ENCODE data around the gene TAGLN.
A peak's percentile ranks its signal among the peaks of the same experiment; 100 is the strongest.

Gene TAGLN

GRCh38 chr11:117217141-117218084, 18.2 kb downstream of the TAGLN start:
- no peak for DNase-seq

- DNase-seq: no peak
Measured at GRCh38 chr11:117218133-117218915, 19.2 kb downstream of the TAGLN start.

- no peak for DNase-seq
Measured at GRCh38 chr11:117219001-117219400, 19.8 kb downstream of the TAGLN start.

GRCh38 chr11:117219455-117219854, 20.3 kb downstream of the TAGLN start:
- DNase-seq: no peak

- no peak for DNase-seq
Measured at GRCh38 chr11:117219995-117220394, 20.8 kb downstream of the TAGLN start.

GRCh38 chr11:117220568-117220967, 21.4 kb downstream of the TAGLN start:
- no peak for DNase-seq

- no peak for DNase-seq
Measured at GRCh38 chr11:117220999-117221774, 22.0 kb downstream of the TAGLN start.

GRCh38 chr11:117221775-117222517, 22.8 kb downstream of the TAGLN start:
- DNase-seq: peak; percentile 6 to 61

- no peak for DNase-seq
Measured at GRCh38 chr11:117222991-117223740, 24.0 kb downstream of the TAGLN start.

GRCh38 chr11:117223741-117224689, 24.8 kb downstream of the TAGLN start:
- no peak for DNase-seq

- no peak for DNase-seq
Measured at GRCh38 chr11:117225553-117226170, 26.5 kb downstream of the TAGLN start.

- DNase-seq: peak; percentile 35 to 72
Measured at GRCh38 chr11:117226388-117227385, 27.5 kb downstream of the TAGLN start.

GRCh38 chr11:117228091-117228490, 28.9 kb downstream of the TAGLN start:
- DNase-seq: no peak

GRCh38 chr11:117229411-117229810, 30.2 kb downstream of the TAGLN start:
- no peak for DNase-seq

GRCh38 chr11:117229931-117230285, 30.7 kb downstream of the TAGLN start:
- no peak for DNase-seq

GRCh38 chr11:117230286-117230961, 31.3 kb downstream of the TAGLN start:
- no peak for DNase-seq

- DNase-seq: peak in 1 of 2 experiments; percentile 24
Measured at GRCh38 chr11:117230999-117231841, 32.0 kb downstream of the TAGLN start.

All from NCI-H524 (cell line).